ENCODE measurements around the gene USP10. TPM values are rescaled to one million over a fixed set of nuclear protein-coding genes. Genes with fewer than 3 reads are reported as not detected.

USP10 gene
- total RNA-seq, 4 donors from 2014 or later = 23.6 to 56.8 (median 45.4) TPM

GRCh38 chr16:84714028-84714427 lies 14.2 kb downstream of the USP10 start:
- DNase-seq = no peak
- WGBS, 2 donors (ENCODE audit: low coverage in 1 of 2) = 70 to 85% methylated on average over 4 to 6 of the region's 6 CpGs
- Histone ChIP-seq H3K9me3 (no peaks in the 10 kb centered on the region), H3K36me3 (no peaks in the 10 kb centered on the region), H3K27ac (no peak overlapping the region), H3K27me3 (no peaks in the 10 kb centered on the region), H3K4me1 (peaks cover 0 to 30% (median 9%) of the 10 kb centered on the region in 4 donors), H3K4me3 (no peak overlapping the region)
- TF ChIP-seq EP300 (IDR thresholded peaks at IDR 0.05; ENCODE audit: low read depth) (no peak), CTCF (IDR thresholded peaks at IDR 0.05) (no peak), POLR2AphosphoS5 (IDR thresholded peaks at IDR 0.05) (no peak), POLR2A (IDR thresholded peaks at IDR 0.05) (no peak)
- intact Hi-C loops (cut with DNase I; ENCODE audit: low total_unique reads) (no loop called here), in situ Hi-C loops (cut with MboI; ENCODE audit: low pct_ligation_motif_present in 1 of 4, low pct_unique_long_range_greater_than_20kb in 1 of 4, low sequenced_read_pairs in 3 of 4) (loop anchor here in 2 of 4 donors (10.0 to 25.0 kb wide), 2 partner anchors 199 to 202 kb away; partner anchors contain the start of gene MEAK7 (in 1 of the 2))

- intact Hi-C loops (cut with DNase I; ENCODE audit: low total_unique reads) = no loop called here
- no peak for DNase-seq
- Histone ChIP-seq H3K27me3 (no peaks in the 10 kb centered on the region), H3K4me1 (peaks cover 3 to 37% (median 9%) of the 10 kb centered on the region in 4 donors), H3K9me3 (no peaks in the 10 kb centered on the region), H3K27ac (no peak overlapping the region), H3K4me3 (no peak overlapping the region), H3K36me3 (no peaks in the 10 kb centered on the region)
- WGBS, 2 donors (ENCODE audit: low coverage in 1 of 2) = 63 to 72% methylated on average over 3 of the region's 3 CpGs
- in situ Hi-C loops (cut with MboI; ENCODE audit: low pct_ligation_motif_present in 1 of 4, low pct_unique_long_range_greater_than_20kb in 1 of 4, low sequenced_read_pairs in 3 of 4) = loop anchor here in 2 of 4 donors (10.0 to 25.0 kb wide), 2 partner anchors 201 to 203 kb away; partner anchors contain the start of gene MEAK7 (in 1 of the 2)
- TF ChIP-seq CTCF (IDR thresholded peaks at IDR 0.05) = no peak
- no peak for TF ChIP-seq EP300 (IDR thresholded peaks at IDR 0.05; ENCODE audit: low read depth)
- TF ChIP-seq POLR2A (IDR thresholded peaks at IDR 0.05) = no peak
Observed at GRCh38 chr16:84715424-84715823, 15.6 kb downstream of the USP10 start.

GRCh38 chr16:84715854-84716253 lies 16.1 kb downstream of the USP10 start:
- in situ Hi-C loops (cut with MboI; ENCODE audit: low pct_ligation_motif_present in 1 of 4, low pct_unique_long_range_greater_than_20kb in 1 of 4, low sequenced_read_pairs in 3 of 4) = loop anchor here in 2 of 4 donors (10.0 to 25.0 kb wide), 2 partner anchors 201 to 204 kb away; partner anchors contain the start of gene MEAK7 (in 1 of the 2)
- WGBS, 2 donors (ENCODE audit: low coverage in 1 of 2) = 89 to 96% methylated on average over 3 to 7 of the region's 7 CpGs
- DNase-seq = no peak

GRCh38 chr16:84716740-84717139 lies 16.9 kb downstream of the USP10 start:
- Histone ChIP-seq H3K27me3 (no peaks in the 10 kb centered on the region), H3K36me3 (no peaks in the 10 kb centered on the region), H3K4me3 (no peak overlapping the region), H3K4me1 (peaks cover 3 to 37% (median 9%) of the 10 kb centered on the region in 4 donors), H3K9me3 (no peaks in the 10 kb centered on the region), H3K27ac (no peak overlapping the region)
- 91 to 100% methylated on average over 2 to 7 of the region's 7 CpGs for WGBS, 2 donors (ENCODE audit: low coverage in 1 of 2)
- intact Hi-C loops (cut with DNase I; ENCODE audit: low total_unique reads) = no loop called here
- DNase-seq = no peak
- in situ Hi-C loops (cut with MboI; ENCODE audit: low pct_ligation_motif_present in 1 of 4, low pct_unique_long_range_greater_than_20kb in 1 of 4, low sequenced_read_pairs in 3 of 4) = loop anchor here in 2 of 4 donors (10.0 to 25.0 kb wide), 2 partner anchors 202 to 204 kb away; partner anchors contain the start of gene MEAK7 (in 1 of the 2)
- TF ChIP-seq EP300 (IDR thresholded peaks at IDR 0.05; ENCODE audit: low read depth) (no peak), POLR2A (IDR thresholded peaks at IDR 0.05) (no peak), CTCF (IDR thresholded peaks at IDR 0.05) (no peak), POLR2AphosphoS5 (IDR thresholded peaks at IDR 0.05) (no peak)

More at GRCh38 chr16:84715854-84716253, 16.1 kb downstream of the USP10 start:
- Histone ChIP-seq H3K4me1 (peaks cover 3 to 37% (median 9%) of the 10 kb centered on the region in 4 donors), H3K27ac (no peak overlapping the region), H3K36me3 (no peaks in the 10 kb centered on the region), H3K27me3 (no peaks in the 10 kb centered on the region), H3K4me3 (no peak overlapping the region), H3K9me3 (no peaks in the 10 kb centered on the region)
- TF ChIP-seq POLR2AphosphoS5 (IDR thresholded peaks at IDR 0.05) = no peak
- no peak for TF ChIP-seq CTCF (IDR thresholded peaks at IDR 0.05)
- no peak for TF ChIP-seq EP300 (IDR thresholded peaks at IDR 0.05; ENCODE audit: low read depth)
- intact Hi-C loops (cut with DNase I; ENCODE audit: low total_unique reads) = no loop called here

All from transverse colon (tissue), 4 donors.